SJCRH30 (cell line): ENCODE results near the gene DCTN5. TPM values are rescaled to one million over a fixed set of nuclear protein-coding genes. Genes with fewer than 3 reads are reported as not detected.
A peak's percentile ranks its signal among the peaks of the same experiment; 100 is the strongest.
"Not testable (repeated sequence)": the region's sequence is repeated elsewhere in the genome, so short reads cannot be mapped to it uniquely, and the experiment has no call there.

ENCODE experiments used
- DNase-seq, 2 experiments: peaks; one replicate each; pipeline ENCODE4 v3.0.0-alpha.2; 2015 to 2020
- H3K27ac ChIP-seq: fragments of 250-450 bp; sonication (Bioruptor Pico); 2 replicates; pipeline ENCODE4 v1.5.1; 2020; ENCODE audit warnings: mild to moderate bottlenecking, moderate library complexity
- H3K27me3 ChIP-seq: fragments of 250-450 bp; sonication (Bioruptor Pico); 2 replicates; pipeline ENCODE4 v1.5.1; 2020; ENCODE audit warnings: mild to moderate bottlenecking, moderate library complexity
- H3K36me3 ChIP-seq: fragments of 250-450 bp; sonication (Bioruptor Pico); 2 replicates; pipeline ENCODE4 v1.5.1; 2020; ENCODE audit warnings: mild to moderate bottlenecking, moderate library complexity
- H3K4me1 ChIP-seq: fragments of 250-450 bp; sonication (Bioruptor Pico); 2 replicates; pipeline ENCODE4 v1.5.1; 2020; ENCODE audit warnings: mild to moderate bottlenecking, moderate library complexity
- H3K4me3 ChIP-seq: fragments of 250-450 bp; sonication (Bioruptor Pico); 2 replicates; pipeline ENCODE4 v1.5.1; 2020; ENCODE audit warnings: mild to moderate bottlenecking, moderate library complexity
- H3K9me3 ChIP-seq: fragments of 250-450 bp; sonication (Bioruptor Pico); replicated peaks from 2 replicates; pipeline ENCODE4 v1.5.1; 2020; ENCODE audit warnings: mild to moderate bottlenecking, moderate library complexity
- total RNA-seq: library from RNA; depleted of rRNA; stranded (reverse); fragments of >200 nt; shearing (Covaris generic); gene quantifications from 2 replicates; pipeline ENCODE4 v1.2.3, GENCODE V29; 2014; rRNA removed

Gene DCTN5
- total RNA-seq, result 65.3 and 74.1 TPM in 2 replicates

DNA sequence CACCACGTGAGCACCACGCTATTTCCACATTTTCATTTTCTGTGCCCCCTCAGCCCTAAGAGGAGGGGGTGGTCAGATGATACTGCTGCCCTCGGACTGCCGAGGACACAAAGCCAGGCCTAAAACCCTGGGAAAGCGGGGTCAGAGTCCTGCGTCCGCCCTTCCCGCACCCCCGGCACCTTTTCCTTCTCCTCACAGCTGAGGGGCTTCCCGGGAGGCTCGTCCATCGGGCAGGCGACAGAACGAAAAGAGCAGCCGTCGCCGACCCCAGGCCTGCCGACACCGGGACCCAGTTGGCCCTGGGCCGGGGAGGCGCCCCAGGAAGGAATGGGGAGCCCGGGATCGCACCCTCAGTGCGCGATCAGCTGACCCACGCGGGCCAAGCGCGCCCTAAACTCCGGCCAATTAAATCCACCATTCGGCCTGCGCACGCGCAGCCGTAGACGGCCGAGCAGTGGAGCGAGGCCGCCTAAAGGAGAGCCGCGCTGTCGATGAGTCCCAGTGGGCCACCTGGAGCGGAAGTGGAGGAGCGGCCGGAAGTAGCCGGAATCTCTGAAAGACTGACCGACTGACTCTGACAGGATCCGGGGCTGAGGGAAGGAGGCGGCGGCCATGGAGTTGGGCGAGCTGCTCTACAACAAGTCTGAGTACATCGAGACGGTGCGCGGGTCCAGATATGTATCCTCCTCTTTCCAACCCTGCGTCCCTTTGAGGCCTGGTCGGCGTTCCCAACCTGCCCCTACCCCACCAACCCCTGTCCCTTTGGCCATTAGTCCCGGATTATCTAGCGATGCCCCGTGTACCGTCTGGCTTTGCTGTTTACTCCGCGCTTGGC, at the start of gene DCTN5, which contains the start of gene PALB2:
DCTN5 (plus strand) TSS at position 536 of the 835 bp plus-strand sequence; CDS start at position 613, 77 bp downstream.
PALB2 (minus strand) TSS at position 380 of the 835 bp plus-strand sequence; CDS start at position 227, 153 bp downstream.
- Histone ChIP-seq H3K27ac (peak within 1 kb of the TSS; percentile 74), H3K9me3 (no peaks in the 10 kb centered on the region), H3K4me3 (peak within 1 kb of the TSS; percentile 77), H3K4me1 (no peaks in the 10 kb centered on the region), H3K27me3 (no peaks in the 10 kb centered on the region), H3K36me3 (peaks cover 29% of the 10 kb centered on the region)
- peak; percentile 93 to 95 for DNase-seq

DNA sequence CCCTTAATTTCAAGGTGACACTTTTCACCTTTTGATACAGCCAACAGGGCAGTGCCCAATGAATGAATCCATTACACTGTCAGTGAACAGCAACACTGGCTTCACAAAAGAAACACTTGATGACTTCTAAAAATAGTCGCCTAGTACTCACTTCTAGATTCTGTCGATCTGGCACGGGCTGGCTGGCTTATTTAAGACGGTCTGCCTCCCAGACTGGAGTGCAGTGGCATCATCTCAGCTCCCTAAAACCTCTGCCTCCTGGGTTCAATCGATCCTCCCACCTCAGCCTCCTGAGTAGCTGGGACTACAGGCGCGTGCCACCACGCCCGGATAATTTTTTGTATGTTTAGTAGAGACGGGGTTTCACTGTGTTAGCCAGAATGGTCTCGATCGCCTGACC, 47.1 kb upstream of the DCTN5 start:
- Histone ChIP-seq H3K27me3 (no peaks in the 10 kb centered on the region), H3K27ac (no peak overlapping the region), H3K4me1 (no peaks in the 10 kb centered on the region; the same call in 1 of the 2 replicates), H3K9me3 (no peaks in the 10 kb centered on the region), H3K36me3 (peaks cover 36% of the 10 kb centered on the region), H3K4me3 (no peak overlapping the region)
- no peak for DNase-seq

DNA sequence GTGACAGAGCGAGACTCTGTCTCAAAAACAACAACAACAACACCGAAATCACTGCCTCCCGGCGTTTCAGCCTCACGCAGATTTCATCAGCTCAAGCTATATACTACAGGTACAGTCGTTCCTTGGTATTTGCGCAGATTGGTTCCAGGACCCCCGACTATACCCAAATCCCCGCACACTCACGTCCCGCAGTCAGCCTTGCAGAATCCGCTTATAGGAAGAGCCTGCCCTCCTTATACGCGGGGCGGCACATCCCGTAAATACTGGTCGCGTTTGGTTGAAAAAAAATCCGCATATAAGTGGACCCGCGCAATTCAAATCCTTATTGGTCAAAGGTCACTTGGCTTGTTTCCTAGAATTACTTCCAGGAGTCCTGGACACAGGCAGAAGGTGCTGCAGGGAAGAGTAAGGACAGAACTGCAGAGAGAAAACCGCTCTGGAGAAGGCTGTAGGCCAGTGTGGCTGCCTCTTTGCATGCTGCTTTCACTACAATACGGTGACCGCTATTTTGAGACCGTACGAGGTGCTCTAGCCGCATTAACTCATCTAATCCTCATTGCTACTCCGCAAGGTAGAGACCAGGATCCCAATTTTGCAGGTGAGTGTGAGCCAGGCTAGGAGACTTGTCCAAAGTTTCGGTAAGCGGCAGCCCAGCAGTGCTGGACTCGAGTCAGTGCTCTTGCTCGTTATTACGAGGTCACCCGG, 45.9 kb upstream of the DCTN5 start:
- no peaks in the 10 kb centered on the region for H3K27me3 ChIP-seq
- no peaks in the 10 kb centered on the region for H3K9me3 ChIP-seq
- H3K4me1 ChIP-seq, result no peaks in the 10 kb centered on the region; the same call in 1 of the 2 replicates
- H3K36me3 ChIP-seq, result peaks cover 32% of the 10 kb centered on the region
- H3K27ac ChIP-seq, result peak overlapping the region; percentile 61
- H3K4me3 ChIP-seq, result peak overlapping the region; percentile 89
- peak in 1 of 2 experiments; percentile 8 for DNase-seq

DNA sequence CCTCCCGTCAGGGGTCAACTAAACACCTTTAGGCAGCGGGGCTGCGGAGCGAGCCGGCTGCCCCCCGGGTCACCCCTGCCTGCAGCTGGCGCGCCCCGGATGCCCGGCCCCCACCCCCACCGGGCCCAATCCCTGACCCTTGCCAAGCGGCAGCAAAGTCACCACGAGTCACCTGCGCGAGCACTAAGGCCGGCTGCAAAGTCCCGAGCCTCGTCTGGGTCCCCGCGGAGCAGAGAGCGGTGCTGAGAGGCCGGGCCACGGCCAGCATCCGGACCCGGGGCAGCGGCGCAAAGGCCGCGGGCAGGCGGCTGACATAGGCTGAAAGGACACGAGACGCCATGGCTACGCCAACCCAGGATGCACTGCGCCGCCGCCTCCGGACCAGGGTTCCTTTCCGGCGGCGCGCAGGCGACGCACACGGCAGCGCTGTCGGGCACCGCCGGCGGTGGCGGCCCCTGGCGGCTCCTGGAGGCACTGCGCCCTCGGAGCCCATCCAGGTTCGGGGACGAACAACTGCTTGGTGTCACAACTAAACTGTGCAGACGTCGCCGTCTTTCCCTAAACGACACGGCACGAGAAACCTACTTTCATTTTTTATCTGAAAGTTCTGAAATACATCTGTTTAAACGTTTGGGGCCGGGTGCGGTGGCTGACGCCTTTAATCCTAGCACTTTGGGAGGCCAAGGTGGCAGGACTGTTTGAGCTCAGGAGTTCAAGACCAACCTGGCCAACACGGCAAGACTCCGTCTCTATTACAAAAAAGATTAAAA, 45.1 kb upstream of the DCTN5 start, which contains the start of gene NDUFAB1:
NDUFAB1 (minus strand) TSS at position 366 of the 770 bp plus-strand sequence; CDS start at position 340, 26 bp downstream.
- H3K4me3 ChIP-seq, result peak within 1 kb of the TSS; percentile 89
- DNase-seq, result peak; percentile 81 to 89
- H3K9me3 ChIP-seq, result no peaks in the 10 kb centered on the region
- no peaks in the 10 kb centered on the region for H3K27me3 ChIP-seq
- peaks cover 28% of the 10 kb centered on the region for H3K36me3 ChIP-seq
- peak within 1 kb of the TSS; percentile 61 for H3K27ac ChIP-seq
- H3K4me1 ChIP-seq, result no peaks in the 10 kb centered on the region; the same call in 1 of the 2 replicates

DNA sequence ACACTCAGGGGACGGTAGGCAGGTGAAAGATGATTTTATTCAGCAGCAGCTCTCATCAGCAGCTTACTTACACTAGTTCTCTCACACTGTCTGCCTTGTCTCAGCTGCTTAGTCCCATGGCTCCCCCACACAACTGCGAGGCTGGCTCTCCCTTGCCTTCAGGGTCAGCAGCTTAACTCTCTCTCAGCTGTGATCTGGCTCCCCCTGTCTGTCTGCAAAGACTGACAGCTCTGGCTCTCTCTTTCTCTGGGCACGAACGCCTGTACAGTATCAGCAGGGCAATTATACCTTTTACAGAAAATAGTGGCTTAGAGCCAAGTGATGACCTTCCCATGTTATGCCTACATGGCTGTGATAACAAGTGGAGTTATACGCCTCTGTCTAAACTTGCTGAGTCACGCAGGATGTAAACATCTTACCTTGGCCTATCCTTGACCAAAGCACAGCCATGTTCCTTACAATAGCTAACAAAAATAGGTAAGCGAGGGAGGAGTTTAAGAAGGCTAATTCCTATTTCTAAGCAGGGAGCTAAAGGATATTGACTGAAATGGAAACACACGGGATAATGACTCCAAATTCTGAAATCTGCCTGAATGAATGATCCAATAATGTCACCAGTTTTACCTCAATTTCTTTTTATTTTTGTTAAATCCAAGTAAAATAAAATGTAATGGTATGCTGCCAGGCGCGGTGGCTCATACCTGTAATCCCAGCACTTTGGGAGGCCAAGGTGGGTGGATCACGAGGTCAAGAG, 44.1 kb upstream of the DCTN5 start:
- H3K27ac ChIP-seq, result no peak overlapping the region

DNA sequence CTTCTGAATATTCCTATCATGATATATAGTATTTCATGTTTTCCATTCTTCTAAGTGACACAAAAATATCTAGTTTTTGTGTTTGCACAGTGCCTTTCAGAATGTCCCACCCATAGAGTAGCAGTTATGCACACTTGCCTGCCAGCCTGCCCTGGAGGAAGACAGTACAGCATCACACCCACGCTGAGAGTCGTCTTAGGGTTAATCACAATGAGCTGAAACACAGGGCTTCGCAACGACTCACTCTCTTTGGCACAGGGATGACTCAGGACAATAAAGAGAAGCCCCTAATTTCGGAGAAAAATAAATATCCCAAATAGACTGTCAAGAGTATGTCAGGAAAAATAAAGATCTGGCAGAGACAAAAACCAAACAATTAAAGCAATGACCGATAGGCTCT, 33.5 kb upstream of the DCTN5 start:
- Histone ChIP-seq H3K9me3 (no peaks in the 10 kb centered on the region), H3K4me1 (no peaks in the 10 kb centered on the region), H3K27me3 (no peaks in the 10 kb centered on the region), H3K27ac (no peak overlapping the region), H3K36me3 (peaks cover 11% of the 10 kb centered on the region), H3K4me3 (no peak overlapping the region)
- DNase-seq, result no peak

More for the DNA sequence above, 44.1 kb upstream of the DCTN5 start:
- Histone ChIP-seq H3K27me3 (no peaks in the 10 kb centered on the region), H3K36me3 (peaks cover 17% of the 10 kb centered on the region), H3K9me3 (no peaks in the 10 kb centered on the region), H3K4me1 (no peaks in the 10 kb centered on the region; the same call in 1 of the 2 replicates), H3K4me3 (no peak overlapping the region)
- DNase-seq, result peak in 1 of 2 experiments; percentile 16

DNA sequence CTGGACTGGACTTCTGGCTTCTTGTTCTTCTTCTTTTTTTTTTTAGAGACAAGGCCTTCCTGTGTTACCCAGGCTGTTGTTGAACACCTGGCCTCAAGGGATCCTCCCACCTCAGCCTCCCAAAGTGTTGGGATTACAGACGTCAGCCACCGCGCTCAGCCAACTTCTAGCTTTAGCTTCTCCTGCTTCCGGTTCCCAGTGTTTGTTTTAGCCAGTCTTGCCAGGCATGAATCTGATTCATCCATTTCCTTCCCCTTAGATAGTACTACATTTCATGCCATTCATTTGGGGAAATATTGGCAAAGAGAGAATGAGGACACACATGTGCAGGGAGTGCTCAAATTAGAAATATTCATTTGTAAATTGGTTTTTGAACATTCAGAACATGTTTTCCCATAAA, 33.1 kb upstream of the DCTN5 start:
- no peaks in the 10 kb centered on the region for H3K4me1 ChIP-seq
- H3K27ac ChIP-seq, result no peak overlapping the region
- peaks cover 7% of the 10 kb centered on the region; the same call in 1 of the 2 replicates for H3K36me3 ChIP-seq
- no peak overlapping the region for H3K4me3 ChIP-seq
- H3K9me3 ChIP-seq, result no peaks in the 10 kb centered on the region
- DNase-seq, result no peak
- no peaks in the 10 kb centered on the region for H3K27me3 ChIP-seq

DNA sequence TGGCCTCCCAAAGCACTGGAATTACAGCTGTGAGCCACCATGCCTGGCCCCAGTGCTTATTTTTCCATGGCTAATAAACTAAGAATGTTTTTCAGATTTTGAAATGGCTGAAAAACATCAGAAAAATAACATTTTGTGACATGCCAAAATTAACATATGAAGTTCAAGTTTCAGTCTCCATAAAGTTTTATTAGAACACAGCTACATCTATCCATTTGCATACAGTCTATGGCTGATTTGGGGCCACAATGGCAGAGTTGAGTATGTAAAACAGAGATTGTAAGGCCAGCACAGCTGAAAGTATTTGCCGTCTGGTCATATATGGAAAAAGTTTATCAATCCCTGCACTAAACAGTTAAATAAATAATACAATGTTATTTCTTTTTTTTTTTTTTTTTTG, 31.3 kb upstream of the DCTN5 start:
- Histone ChIP-seq H3K27ac (no peak overlapping the region), H3K9me3 (no peaks in the 10 kb centered on the region), H3K4me1 (no peaks in the 10 kb centered on the region), H3K27me3 (no peaks in the 10 kb centered on the region), H3K36me3 (peaks cover 6% of the 10 kb centered on the region), H3K4me3 (no peak overlapping the region)
- no peak for DNase-seq

DNA sequence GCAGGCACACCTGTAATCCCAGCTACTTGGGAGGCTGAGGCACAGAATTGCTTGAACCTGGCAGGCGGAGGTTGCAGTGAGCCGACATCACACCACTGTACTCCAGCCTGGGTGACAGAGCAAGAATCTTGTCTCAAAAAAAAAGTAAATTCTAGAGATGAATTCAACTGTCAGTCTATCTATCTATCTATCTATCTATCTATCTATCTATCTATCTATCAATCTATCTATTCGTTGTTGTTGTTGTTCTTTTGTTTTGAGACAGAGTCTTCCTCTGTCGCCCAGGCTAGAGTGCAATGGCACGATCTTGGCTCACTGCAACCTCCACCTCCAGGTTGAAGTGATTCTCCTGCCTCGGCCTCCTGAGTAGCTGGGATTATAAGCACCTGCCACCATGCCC, 30.4 kb upstream of the DCTN5 start:
- not testable (repeated sequence) for H3K27ac ChIP-seq, H3K9me3 ChIP-seq, H3K4me3 ChIP-seq, H3K27me3 ChIP-seq, H3K36me3 ChIP-seq, H3K4me1 ChIP-seq, DNase-seq

DNA sequence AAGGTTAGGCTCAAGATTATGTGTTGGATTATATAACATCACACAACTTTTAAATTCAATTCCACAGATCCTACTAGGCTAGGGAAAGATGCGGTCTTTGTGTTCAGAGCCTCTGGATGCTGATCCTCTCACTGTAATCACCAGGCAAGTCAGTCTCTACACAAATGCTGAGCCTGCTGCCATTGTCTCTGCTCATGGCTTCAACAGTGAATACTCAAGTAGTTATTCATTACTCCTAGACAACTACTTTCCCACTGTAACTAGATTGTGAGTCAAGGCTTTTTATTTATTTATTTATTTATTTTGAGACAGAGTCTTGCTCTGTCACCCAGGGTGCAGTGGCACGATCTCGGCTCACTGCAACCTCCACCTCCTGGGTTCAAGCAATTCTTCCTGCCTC, 29.3 kb upstream of the DCTN5 start:
- Histone ChIP-seq H3K27me3 (no peaks in the 10 kb centered on the region), H3K4me3 (no peak overlapping the region), H3K9me3 (no peaks in the 10 kb centered on the region), H3K36me3 (peaks cover 12% of the 10 kb centered on the region), H3K27ac (no peak overlapping the region), H3K4me1 (no peaks in the 10 kb centered on the region)
- no peak for DNase-seq

DNA sequence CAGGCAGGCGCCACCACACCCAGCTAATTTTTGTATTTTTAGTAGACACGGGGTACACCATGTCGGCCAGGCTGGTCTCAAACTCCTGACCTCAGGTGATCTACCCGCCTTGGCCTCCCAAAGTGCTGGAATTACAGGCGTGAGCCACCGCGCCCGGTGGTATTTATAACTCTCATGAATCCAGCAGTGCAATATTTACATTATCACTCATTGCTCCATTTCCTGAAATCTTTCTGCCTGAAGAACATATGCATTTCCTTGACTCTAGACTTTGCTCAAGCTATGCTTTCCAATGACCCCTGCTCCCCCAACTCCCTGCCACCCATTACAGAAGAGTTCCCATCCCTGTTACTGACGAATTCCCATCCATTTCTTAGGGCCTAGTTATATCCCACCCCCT, 25.5 kb upstream of the DCTN5 start:
- H3K36me3 ChIP-seq, result peaks cover 19% of the 10 kb centered on the region
- H3K9me3 ChIP-seq, result no peaks in the 10 kb centered on the region
- H3K4me1 ChIP-seq, result no peaks in the 10 kb centered on the region
- H3K4me3 ChIP-seq, result no peak overlapping the region
- no peak overlapping the region for H3K27ac ChIP-seq
- DNase-seq, result no peak
- H3K27me3 ChIP-seq, result no peaks in the 10 kb centered on the region

DNA sequence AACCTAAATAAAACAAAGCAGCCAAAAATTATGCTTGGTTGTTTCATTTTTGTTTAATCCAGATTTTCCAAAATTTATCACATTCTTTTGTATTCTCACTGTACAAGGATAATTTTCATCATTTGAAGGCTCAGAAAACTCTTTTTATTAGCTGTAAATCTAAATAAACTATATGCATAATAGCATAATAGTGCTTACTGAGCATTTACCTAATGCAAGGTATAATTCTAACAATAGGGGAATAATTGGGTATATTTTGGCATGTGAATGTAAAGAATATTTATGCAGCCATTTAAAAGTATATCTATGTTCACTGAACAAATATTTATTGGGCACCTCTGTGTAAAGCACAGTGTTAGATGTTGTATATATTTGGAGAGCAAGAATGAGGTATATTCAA, 17.2 kb upstream of the DCTN5 start:
- Histone ChIP-seq H3K27ac (no peak overlapping the region), H3K9me3 (no peaks in the 10 kb centered on the region), H3K27me3 (no peaks in the 10 kb centered on the region), H3K36me3 (peaks cover 50% of the 10 kb centered on the region), H3K4me3 (no peak overlapping the region), H3K4me1 (no peaks in the 10 kb centered on the region)
- no peak for DNase-seq

DNA sequence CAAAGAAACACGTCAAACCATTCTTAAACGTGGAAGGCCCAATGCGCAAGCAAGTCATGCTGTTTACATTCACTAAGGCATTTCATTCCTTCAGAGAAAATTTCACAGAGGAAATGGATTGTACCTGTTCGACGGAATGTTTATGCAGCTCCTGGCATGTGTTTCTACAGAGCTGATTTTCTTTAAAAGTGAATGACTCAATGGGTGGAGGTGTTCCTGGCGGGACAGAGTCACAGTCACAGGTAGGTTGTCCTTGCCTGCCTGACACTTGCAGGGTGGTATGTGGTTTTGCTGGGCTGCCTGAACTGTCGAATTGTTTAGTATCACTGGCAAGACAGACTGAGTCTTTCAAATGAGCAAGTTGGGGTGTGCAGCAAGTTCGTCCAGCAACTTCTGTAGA, 11.8 kb upstream of the DCTN5 start:
- Histone ChIP-seq H3K27me3 (no peaks in the 10 kb centered on the region), H3K27ac (no peak overlapping the region), H3K4me1 (no peaks in the 10 kb centered on the region), H3K36me3 (peaks cover 50% of the 10 kb centered on the region), H3K4me3 (no peak overlapping the region), H3K9me3 (no peaks in the 10 kb centered on the region)
- no peak for DNase-seq

DNA sequence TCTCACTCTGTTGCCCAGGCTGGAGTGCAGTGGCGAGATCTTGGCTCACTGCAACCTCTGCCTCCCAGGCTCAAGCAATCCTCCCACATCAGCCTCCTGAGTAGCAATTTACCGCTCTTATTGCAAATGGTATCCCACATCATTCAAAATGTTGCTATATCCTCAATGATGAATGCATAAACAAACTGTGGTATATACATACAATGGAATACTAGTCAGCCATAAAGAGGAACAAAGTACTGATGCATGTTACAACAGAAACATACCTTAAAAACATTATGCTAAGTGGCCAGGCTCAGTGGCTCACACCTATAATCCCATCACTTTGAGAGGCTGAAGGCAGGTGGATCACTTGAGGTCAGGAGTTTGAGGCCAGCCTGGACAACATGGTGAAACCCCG, 9.4 kb upstream of the DCTN5 start:
- H3K4me3 ChIP-seq, H3K27me3 ChIP-seq, H3K27ac ChIP-seq, H3K4me1 ChIP-seq, DNase-seq, H3K9me3 ChIP-seq: not testable (repeated sequence)
- peaks cover 43% of the 10 kb centered on the region for H3K36me3 ChIP-seq
